Activated CD4-positive, alpha-beta T cell treated with anti-CD3 and anti-CD28 coated beads for 4 hours (primary cell): ENCODE measurements around the gene CKAP5.
A peak's percentile ranks its signal among the peaks of the same experiment; 100 is the strongest.

Source experiments
- DNase-seq, 2 donors: peaks; one replicate each; pipeline ENCODE4 v3.0.0-alpha.2; 2020

The CKAP5 gene

GRCh38 chr11:46845740-46846509 lies at the start of gene CKAP5:
Gene CKAP5 (minus strand): TSS chr11:46846280. CDS start chr11:46821231, 25,049 bp downstream.
- DNase-seq: peak; percentile 77 to 80

- no peak for DNase-seq
Observed at GRCh38 chr11:46895821-46896220, 49.7 kb upstream of the CKAP5 start.

GRCh38 chr11:46894961-46895360 lies 48.9 kb upstream of the CKAP5 start:
- no peak for DNase-seq

GRCh38 chr11:46894506-46894905 lies 48.4 kb upstream of the CKAP5 start:
- no peak for DNase-seq

- DNase-seq: no peak
Observed at GRCh38 chr11:46892838-46893237, 46.8 kb upstream of the CKAP5 start.

- DNase-seq: no peak
Observed at GRCh38 chr11:46892109-46892508, 46.0 kb upstream of the CKAP5 start.

- no peak for DNase-seq
Observed at GRCh38 chr11:46890665-46891064, 44.6 kb upstream of the CKAP5 start.

- peak; percentile 60 to 80 for DNase-seq
Observed at GRCh38 chr11:46889689-46890475, 43.8 kb upstream of the CKAP5 start.

GRCh38 chr11:46889251-46889650 lies 43.2 kb upstream of the CKAP5 start:
- DNase-seq: no peak

GRCh38 chr11:46888636-46889035 lies 42.6 kb upstream of the CKAP5 start:
- DNase-seq: no peak

GRCh38 chr11:46886211-46886610 lies 40.1 kb upstream of the CKAP5 start:
- DNase-seq: no peak

GRCh38 chr11:46879056-46879585 lies 33.0 kb upstream of the CKAP5 start:
- no peak for DNase-seq

- no peak for DNase-seq
Observed at GRCh38 chr11:46877580-46877979, 31.5 kb upstream of the CKAP5 start.

- DNase-seq: no peak
Observed at GRCh38 chr11:46876471-46876870, 30.4 kb upstream of the CKAP5 start.

GRCh38 chr11:46874586-46874985 lies 28.5 kb upstream of the CKAP5 start:
- no peak for DNase-seq

- no peak for DNase-seq
Observed at GRCh38 chr11:46868912-46869311, 22.8 kb upstream of the CKAP5 start.

- DNase-seq: no peak
Observed at GRCh38 chr11:46865340-46865739, 19.3 kb upstream of the CKAP5 start.

- DNase-seq: no peak
Observed at GRCh38 chr11:46860218-46860617, 14.1 kb upstream of the CKAP5 start.

GRCh38 chr11:46858920-46859546 lies 13.0 kb upstream of the CKAP5 start:
- DNase-seq: no peak

GRCh38 chr11:46857666-46858065 lies 11.6 kb upstream of the CKAP5 start:
- DNase-seq: no peak

- no peak for DNase-seq
Observed at GRCh38 chr11:46856605-46857343, 10.7 kb upstream of the CKAP5 start.

- DNase-seq: no peak
Observed at GRCh38 chr11:46855863-46856262, 9.8 kb upstream of the CKAP5 start.

- no peak for DNase-seq
Observed at GRCh38 chr11:46855167-46855566, 9.1 kb upstream of the CKAP5 start.
